ENCODE results near the gene PIR. TPM values are rescaled to one million over a fixed set of nuclear protein-coding genes. Genes with fewer than 3 reads are reported as not detected.

PIR gene
- total RNA-seq, 2 donors from 2014 or later = 13.5 to 47.4 TPM

DNA sequence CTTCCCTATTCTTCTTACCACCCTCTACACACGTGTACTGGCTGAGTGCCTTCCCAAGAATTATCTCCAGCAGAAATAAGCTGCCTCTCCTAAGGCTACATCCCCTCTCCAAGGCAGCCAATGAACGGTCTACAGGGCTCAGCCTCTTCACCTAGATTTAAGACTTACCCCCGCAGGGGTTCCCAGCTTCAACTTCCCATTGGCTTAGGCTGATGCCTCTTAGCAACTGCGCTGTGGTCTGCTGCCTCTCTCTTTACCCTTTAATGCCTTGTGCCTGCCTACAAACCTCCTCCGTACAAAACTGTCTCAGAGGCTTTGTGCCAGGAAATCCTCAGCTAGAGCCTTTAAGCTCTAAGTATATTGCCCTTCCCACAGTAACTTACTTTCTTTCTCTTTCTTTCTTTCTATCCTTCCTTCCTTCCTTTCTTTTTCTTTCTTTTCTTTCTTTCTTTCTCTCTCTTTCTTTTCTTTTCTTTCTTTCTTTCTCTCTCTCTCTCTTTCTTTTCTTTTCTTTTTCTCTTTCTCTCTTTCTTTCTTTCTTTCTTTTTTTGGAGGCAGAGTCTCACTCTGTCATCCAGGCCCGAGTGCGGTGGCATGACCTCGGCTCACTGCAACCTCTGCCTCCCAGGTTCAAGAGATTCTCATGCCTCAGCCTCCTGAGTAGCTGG lies 142.7 kb downstream of the PIR start:
- H3K4me3 ChIP-seq = no peak overlapping the region
- TF ChIP-seq, protein P1, sequence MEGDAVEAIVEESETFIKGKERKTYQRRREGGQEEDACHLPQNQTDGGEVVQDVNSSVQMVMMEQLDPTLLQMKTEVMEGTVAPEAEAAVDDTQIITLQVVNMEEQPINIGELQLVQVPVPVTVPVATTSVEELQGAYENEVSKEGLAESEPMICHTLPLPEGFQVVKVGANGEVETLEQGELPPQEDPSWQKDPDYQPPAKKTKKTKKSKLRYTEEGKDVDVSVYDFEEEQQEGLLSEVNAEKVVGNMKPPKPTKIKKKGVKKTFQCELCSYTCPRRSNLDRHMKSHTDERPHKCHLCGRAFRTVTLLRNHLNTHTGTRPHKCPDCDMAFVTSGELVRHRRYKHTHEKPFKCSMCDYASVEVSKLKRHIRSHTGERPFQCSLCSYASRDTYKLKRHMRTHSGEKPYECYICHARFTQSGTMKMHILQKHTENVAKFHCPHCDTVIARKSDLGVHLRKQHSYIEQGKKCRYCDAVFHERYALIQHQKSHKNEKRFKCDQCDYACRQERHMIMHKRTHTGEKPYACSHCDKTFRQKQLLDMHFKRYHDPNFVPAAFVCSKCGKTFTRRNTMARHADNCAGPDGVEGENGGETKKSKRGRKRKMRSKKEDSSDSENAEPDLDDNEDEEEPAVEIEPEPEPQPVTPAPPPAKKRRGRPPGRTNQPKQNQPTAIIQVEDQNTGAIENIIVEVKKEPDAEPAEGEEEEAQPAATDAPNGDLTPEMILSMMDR (IDR thresholded peaks at IDR 0.05) = no peak
- no peaks in the 10 kb centered on the region for H3K36me3 ChIP-seq
- H3K9me3 ChIP-seq = no peaks in the 10 kb centered on the region
- ATAC-seq (ENCODE audit: insufficient number of reproducible peaks, low FRiP score, low read depth) (no peak), DNase-seq (ENCODE audit: low spot score) (no peak)
- H3K27ac ChIP-seq = no peak overlapping the region
- no peaks in the 10 kb centered on the region for H3K4me1 ChIP-seq (ENCODE audit: control insufficient read depth in 1 of 2, low read depth in 2 of 2)
- H3K27me3 ChIP-seq (replicated peaks; ENCODE audit: insufficient read depth) = no peaks in the 10 kb centered on the region

DNA sequence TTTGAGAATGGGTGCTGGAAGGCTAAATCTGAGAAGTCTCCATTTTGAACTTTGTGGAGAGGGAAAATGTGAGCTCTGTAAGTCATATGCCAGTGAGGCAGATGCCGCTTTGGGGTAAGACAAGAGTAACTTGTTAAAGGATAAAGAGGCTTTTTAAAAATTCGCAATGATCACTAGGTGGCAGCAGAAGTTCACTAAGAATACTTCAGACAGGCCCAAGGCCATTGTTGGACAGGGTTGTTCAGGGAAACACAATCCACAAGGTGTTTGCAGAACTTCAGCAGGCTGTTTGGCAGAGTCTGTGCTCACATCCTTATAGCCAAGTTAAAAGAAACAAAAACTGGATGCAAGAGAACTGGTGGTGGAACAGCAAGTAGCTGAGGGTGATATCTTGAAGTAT lies 144.1 kb downstream of the PIR start:
- Histone ChIP-seq H3K27me3 (replicated peaks; ENCODE audit: insufficient read depth) (no peaks in the 10 kb centered on the region), H3K27ac (no peak overlapping the region), H3K9me3 (no peaks in the 10 kb centered on the region), H3K4me1 (ENCODE audit: control insufficient read depth in 1 of 2, low read depth in 2 of 2) (no peaks in the 10 kb centered on the region), H3K36me3 (no peaks in the 10 kb centered on the region), H3K4me3 (no peak overlapping the region)
- DNase-seq (ENCODE audit: low spot score) (no peak), ATAC-seq (ENCODE audit: insufficient number of reproducible peaks, low FRiP score, low read depth) (no peak)
- TF ChIP-seq, protein P1 (IDR thresholded peaks at IDR 0.05) = no peak

DNA sequence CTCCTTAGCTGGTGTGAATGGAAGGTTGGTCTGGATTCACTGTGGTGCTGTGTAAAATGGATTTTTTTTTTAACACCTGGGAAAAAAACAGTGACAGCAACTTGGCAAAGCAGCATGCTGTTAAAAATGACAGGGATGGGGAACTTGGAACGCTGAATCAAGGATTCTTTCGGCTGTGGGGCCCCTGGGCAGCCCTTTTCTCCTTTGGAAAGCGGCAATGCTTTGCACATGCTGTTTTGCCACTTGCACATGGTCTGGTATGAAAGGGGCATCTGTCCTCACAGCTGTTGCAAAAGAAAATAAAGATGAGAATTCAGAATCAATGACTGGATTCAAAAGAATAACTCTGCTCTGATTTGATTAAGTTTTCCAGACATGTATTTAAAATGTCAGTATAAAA lies 147.2 kb downstream of the PIR start:
- H3K4me3 ChIP-seq = no peak overlapping the region
- ATAC-seq (ENCODE audit: insufficient number of reproducible peaks, low FRiP score, low read depth) (no peak), DNase-seq (ENCODE audit: low spot score) (no peak)
- no peaks in the 10 kb centered on the region for H3K36me3 ChIP-seq
- no peaks in the 10 kb centered on the region for H3K9me3 ChIP-seq
- H3K27ac ChIP-seq = no peak overlapping the region
- no peaks in the 10 kb centered on the region for H3K27me3 ChIP-seq (replicated peaks; ENCODE audit: insufficient read depth)
- no peaks in the 10 kb centered on the region for H3K4me1 ChIP-seq (ENCODE audit: control insufficient read depth in 1 of 2, low read depth in 2 of 2)
- TF ChIP-seq, protein P1 (IDR thresholded peaks at IDR 0.05) = no peak

DNA sequence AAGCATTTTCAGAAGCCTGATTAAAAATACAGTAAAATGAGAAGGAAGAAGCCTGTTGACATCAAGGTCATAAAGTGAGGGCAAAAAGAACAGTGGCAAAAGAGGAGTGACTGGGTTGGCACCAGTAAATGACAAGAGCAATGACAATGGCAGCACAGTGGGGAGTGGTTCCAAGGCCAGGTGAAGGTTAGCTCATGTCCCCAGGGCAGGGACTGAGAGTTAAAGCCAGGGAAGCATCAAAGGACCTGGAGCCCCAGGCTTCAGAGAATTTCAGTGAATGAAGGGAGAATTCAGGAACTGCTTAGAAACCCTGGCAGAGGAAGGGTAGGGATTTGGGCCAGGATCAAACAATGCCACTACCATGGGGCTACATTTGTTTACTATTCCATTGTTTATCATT lies 149.0 kb downstream of the PIR start:
- Histone ChIP-seq H3K27me3 (replicated peaks; ENCODE audit: insufficient read depth) (no peaks in the 10 kb centered on the region), H3K4me1 (ENCODE audit: control insufficient read depth in 1 of 2, low read depth in 2 of 2) (no peaks in the 10 kb centered on the region), H3K9me3 (no peaks in the 10 kb centered on the region), H3K4me3 (no peak overlapping the region), H3K36me3 (no peaks in the 10 kb centered on the region), H3K27ac (no peak overlapping the region)
- ATAC-seq (ENCODE audit: insufficient number of reproducible peaks, low FRiP score, low read depth) (no peak), DNase-seq (ENCODE audit: low spot score) (no peak)
- TF ChIP-seq, protein P1 (IDR thresholded peaks at IDR 0.05) = no peak

DNA sequence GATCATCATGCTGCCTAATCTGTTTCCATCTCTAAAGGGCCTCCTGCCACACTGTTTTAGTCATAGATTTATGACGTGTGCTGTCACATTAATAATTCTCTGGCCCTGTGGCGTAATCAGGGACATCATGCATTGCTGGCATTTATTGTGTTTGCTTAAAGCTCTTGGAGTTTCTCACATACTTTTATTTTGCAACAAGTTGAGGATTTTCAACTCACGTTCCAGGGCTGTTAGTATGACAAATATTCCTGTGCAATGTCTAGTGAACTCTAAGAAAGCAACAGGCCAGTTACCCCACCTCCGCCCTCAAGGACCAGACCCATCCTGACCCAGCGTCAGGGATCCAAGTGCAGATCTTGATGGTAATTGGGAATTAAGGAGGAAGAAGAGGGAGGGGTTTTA lies 150.1 kb downstream of the PIR start:
- H3K4me1 ChIP-seq (ENCODE audit: control insufficient read depth in 1 of 2, low read depth in 2 of 2) = no peaks in the 10 kb centered on the region
- H3K27me3 ChIP-seq (replicated peaks; ENCODE audit: insufficient read depth) = no peaks in the 10 kb centered on the region
- no peak overlapping the region for H3K27ac ChIP-seq
- no peaks in the 10 kb centered on the region for H3K36me3 ChIP-seq
- no peaks in the 10 kb centered on the region for H3K9me3 ChIP-seq
- no peak overlapping the region for H3K4me3 ChIP-seq
- DNase-seq (ENCODE audit: low spot score) (no peak), ATAC-seq (ENCODE audit: insufficient number of reproducible peaks, low FRiP score, low read depth) (no peak)
- TF ChIP-seq, protein P1 (IDR thresholded peaks at IDR 0.05) = no peak
